GM18517 (cell line): ENCODE measurements around the gene A2ML1.
"Not testable (repeated sequence)": the region's sequence is repeated elsewhere in the genome, so short reads cannot be mapped to it uniquely, and the experiment has no call there.

Experiments used
- ATAC-seq: cut with Tn5 transposase; IDR thresholded peaks from one replicate; pipeline ENCODE4 v1.9.1; 2021; ENCODE audit warnings: mild to moderate bottlenecking, moderate library complexity; ENCODE audit not compliant: unreplicated experiment

A2ML1 gene

GRCh38 chr12:8822298-8822697 lies at the start of gene A2ML1:
A2ML1 (plus strand) TSS chr12:8822621; CDS start chr12:8822652, 31 bp downstream.
- ATAC-seq, result no peak

- ATAC-seq, result no peak
Observed at GRCh38 chr12:8773461-8773860, 49.0 kb upstream of the A2ML1 start.

- ATAC-seq, result no peak
Observed at GRCh38 chr12:8779281-8779680, 43.1 kb upstream of the A2ML1 start.

- ATAC-seq, result no peak
Observed at GRCh38 chr12:8779862-8780261, 42.6 kb upstream of the A2ML1 start.

GRCh38 chr12:8780389-8780788 lies 42.0 kb upstream of the A2ML1 start:
- ATAC-seq, result no peak

- no peak for ATAC-seq
Observed at GRCh38 chr12:8781381-8782127, 40.9 kb upstream of the A2ML1 start.

- no peak for ATAC-seq
Observed at GRCh38 chr12:8784290-8784888, 38.0 kb upstream of the A2ML1 start.

GRCh38 chr12:8785499-8785898 lies 36.9 kb upstream of the A2ML1 start:
- ATAC-seq, result no peak

GRCh38 chr12:8787206-8787605 lies 35.2 kb upstream of the A2ML1 start:
- ATAC-seq, result not testable (repeated sequence)

GRCh38 chr12:8788706-8789105 lies 33.7 kb upstream of the A2ML1 start:
- ATAC-seq, result not testable (repeated sequence)

- not testable (repeated sequence) for ATAC-seq
Observed at GRCh38 chr12:8789341-8790013, 32.9 kb upstream of the A2ML1 start.

GRCh38 chr12:8793226-8793625 lies 29.2 kb upstream of the A2ML1 start:
- ATAC-seq, result not testable (repeated sequence)

GRCh38 chr12:8794611-8795010 lies 27.8 kb upstream of the A2ML1 start:
- ATAC-seq, result not testable (repeated sequence)

GRCh38 chr12:8796831-8797626 lies 25.4 kb upstream of the A2ML1 start:
- no peak for ATAC-seq

GRCh38 chr12:8801213-8801612 lies 21.2 kb upstream of the A2ML1 start:
- not testable (repeated sequence) for ATAC-seq

- not testable (repeated sequence) for ATAC-seq
Observed at GRCh38 chr12:8804833-8805232, 17.6 kb upstream of the A2ML1 start.

- ATAC-seq, result not testable (repeated sequence)
Observed at GRCh38 chr12:8805487-8805886, 16.9 kb upstream of the A2ML1 start.

GRCh38 chr12:8807084-8807483 lies 15.3 kb upstream of the A2ML1 start:
- not testable (repeated sequence) for ATAC-seq

GRCh38 chr12:8810112-8810511 lies 12.3 kb upstream of the A2ML1 start:
- ATAC-seq, result not testable (repeated sequence)

- no peak for ATAC-seq
Observed at GRCh38 chr12:8813572-8814357, 8.7 kb upstream of the A2ML1 start.
